Uterus (tissue), 2 donors: Measurements from ENCODE around the gene IFRD2.

Source experiments
- POLR2A ChIP-seq, 2 donors: fragments of 450-650 bp; IDR thresholded peaks; one replicate each; pipeline ENCODE4 v1.6.1; 2016; ENCODE audit warnings: antibody characterized with exemption in 2 of 2, mild to moderate bottlenecking in 1 of 2, moderate library complexity in 1 of 2
- TF ChIP-seq, protein P1 (sequence below), 4 experiments: fragments of 200-600 bp in 2 of 4; fragments of 450-650 bp in 2 of 4; sonication (generic) in 2 of 4; IDR thresholded peaks; one replicate each; pipeline ENCODE4 v1.5.1; 2016 to 2019; ENCODE audit warnings: antibody characterized with exemption in 4 of 4, mild to moderate bottlenecking in 2 of 4, moderate library complexity in 1 of 4

DNA sequence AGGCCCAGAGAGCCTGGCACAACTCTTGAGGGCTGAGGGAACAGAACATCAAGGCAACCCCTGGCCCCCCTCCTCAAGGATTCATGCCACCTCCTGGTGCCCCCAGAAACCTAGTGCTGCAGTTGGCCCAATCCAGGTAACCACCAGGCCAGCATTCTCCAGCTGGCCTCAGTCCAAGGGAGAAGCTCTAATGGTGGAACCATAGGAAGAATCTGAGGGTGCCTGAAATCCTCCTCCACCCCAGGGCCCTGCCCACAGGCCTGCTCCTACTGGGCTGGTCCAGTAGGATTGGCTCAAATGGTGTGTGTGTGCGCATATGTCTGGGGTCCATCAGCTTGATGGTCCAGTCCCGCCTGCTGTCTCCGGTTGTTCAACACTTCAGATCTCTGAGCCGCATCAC, 22.6 kb upstream of the IFRD2 start:
- TF ChIP-seq, protein P1, sequence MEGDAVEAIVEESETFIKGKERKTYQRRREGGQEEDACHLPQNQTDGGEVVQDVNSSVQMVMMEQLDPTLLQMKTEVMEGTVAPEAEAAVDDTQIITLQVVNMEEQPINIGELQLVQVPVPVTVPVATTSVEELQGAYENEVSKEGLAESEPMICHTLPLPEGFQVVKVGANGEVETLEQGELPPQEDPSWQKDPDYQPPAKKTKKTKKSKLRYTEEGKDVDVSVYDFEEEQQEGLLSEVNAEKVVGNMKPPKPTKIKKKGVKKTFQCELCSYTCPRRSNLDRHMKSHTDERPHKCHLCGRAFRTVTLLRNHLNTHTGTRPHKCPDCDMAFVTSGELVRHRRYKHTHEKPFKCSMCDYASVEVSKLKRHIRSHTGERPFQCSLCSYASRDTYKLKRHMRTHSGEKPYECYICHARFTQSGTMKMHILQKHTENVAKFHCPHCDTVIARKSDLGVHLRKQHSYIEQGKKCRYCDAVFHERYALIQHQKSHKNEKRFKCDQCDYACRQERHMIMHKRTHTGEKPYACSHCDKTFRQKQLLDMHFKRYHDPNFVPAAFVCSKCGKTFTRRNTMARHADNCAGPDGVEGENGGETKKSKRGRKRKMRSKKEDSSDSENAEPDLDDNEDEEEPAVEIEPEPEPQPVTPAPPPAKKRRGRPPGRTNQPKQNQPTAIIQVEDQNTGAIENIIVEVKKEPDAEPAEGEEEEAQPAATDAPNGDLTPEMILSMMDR (IDR thresholded peaks at IDR 0.05): no peak
- no peak for TF ChIP-seq POLR2A (IDR thresholded peaks at IDR 0.05)
